Ishikawa (cell line): ENCODE results near the gene INTS2.

ENCODE experiments used
- CEBPB ChIP-seq: IDR thresholded peaks from 2 replicates; pipeline ENCODE4 v1.6.1; 2012
- CREB1 ChIP-seq: IDR thresholded peaks from 2 replicates; pipeline ENCODE4 v1.6.1; 2012; ENCODE audit warnings: low read depth
- EGR1 ChIP-seq: IDR thresholded peaks from 2 replicates; pipeline ENCODE4 v1.6.1; 2012
- EP300 ChIP-seq: IDR thresholded peaks from 2 replicates; pipeline ENCODE4 v1.6.1; 2012; ENCODE audit warnings: borderline replicate concordance
- FOXM1 ChIP-seq: IDR thresholded peaks from 2 replicates; pipeline ENCODE4 v1.6.1; 2012; ENCODE audit warnings: low read depth, borderline replicate concordance
- MAX ChIP-seq: IDR thresholded peaks from 2 replicates; pipeline ENCODE4 v1.6.1; 2012
- NFIC ChIP-seq: IDR thresholded peaks from 2 replicates; pipeline ENCODE4 v1.6.1; 2012
- RAD21 ChIP-seq: IDR thresholded peaks from 2 replicates; pipeline ENCODE4 v1.6.1; 2012; ENCODE audit warnings: low read depth
- REST ChIP-seq: IDR thresholded peaks from 2 replicates; pipeline ENCODE4 v1.6.1; 2012; ENCODE audit warnings: low read depth, mild to moderate bottlenecking
- TAF1 ChIP-seq: IDR thresholded peaks from 2 replicates; pipeline ENCODE4 v1.6.1; 2012; ENCODE audit warnings: low read depth, mild to moderate bottlenecking
- TCF12 ChIP-seq: IDR thresholded peaks from 2 replicates; pipeline ENCODE4 v1.6.1; 2012; ENCODE audit warnings: low read depth
- TEAD4 ChIP-seq: IDR thresholded peaks from 2 replicates; pipeline ENCODE4 v1.6.1; 2012
- USF1 ChIP-seq: IDR thresholded peaks from 2 replicates; pipeline ENCODE4 v1.6.1; 2012
- YY1 ChIP-seq: IDR thresholded peaks from 2 replicates; pipeline ENCODE4 v1.6.1; 2012; ENCODE audit warnings: low read depth
- ZBTB7A ChIP-seq: IDR thresholded peaks from 2 replicates; pipeline ENCODE4 v1.6.1; 2012; ENCODE audit warnings: low read depth

Gene INTS2

GRCh38 chr17:61831099-61831498, 96.7 kb downstream of the INTS2 start:
- TF ChIP-seq NFIC (no peak), TAF1 (no peak), RAD21 (no peak), TEAD4 (no peak), REST (no peak)

GRCh38 chr17:61828694-61829093, 99.1 kb downstream of the INTS2 start:
- TF ChIP-seq REST (no peak), TCF12 (no peak), FOXM1 (no peak), TAF1 (no peak)

GRCh38 chr17:61827649-61828395, 100.0 kb downstream of the INTS2 start:
- TF ChIP-seq REST (no peak), EP300 (no peak), FOXM1 (no peak), NFIC (no peak), CEBPB (no peak), USF1 (no peak), RAD21 (no peak), TEAD4 (no peak), TCF12 (no peak), EGR1 (no peak), CREB1 (no peak), MAX (no peak), ZBTB7A (no peak), TAF1 (no peak), YY1 (no peak)

GRCh38 chr17:61825448-61826137, 102.2 kb downstream of the INTS2 start:
- TF ChIP-seq USF1 (no peak), RAD21 (no peak), TCF12 (no peak), TAF1 (no peak), CREB1 (no peak), EP300 (no peak), MAX (no peak)
